GM12878 (cell line): ENCODE measurements around the gene OPCML. TPM values are rescaled to one million over a fixed set of nuclear protein-coding genes. Genes with fewer than 3 reads are reported as not detected.

ENCODE experiments used
- ATAC-seq: fragments of 200-7000 bp; cut with Tn5 transposase; 3 replicates; pipeline ENCODE4 v1.9.1; 2020; ENCODE audit warnings: mild to moderate bottlenecking, moderate library complexity
- BruUV-seq: library from RNA; stranded (reverse); fragments of 400-500 nt; replicated peaks from 2 replicates; lab custom pipeline; 2021; lab: Mats Ljungman, UMichigan
- CTCF ChIA-PET: fragments of 300-600 bp; sonication (Branson Sonifier 250); formaldehyde crosslinking; extraction: SDS; loops from one replicate; lab custom pipeline; 2021; ENCODE audit warnings: inconsistent platforms; lab: Yijun Ruan, JAX
- POLR2A ChIA-PET: fragments of 350-600 bp; formaldehyde crosslinking; extraction: SDS; loops from one replicate; lab custom pipeline; 2021; ENCODE audit warnings: inconsistent platforms; lab: Charles Lee
- RAD21 ChIA-PET: fragments of 300-600 bp; sonication (Branson Sonifier 250); formaldehyde crosslinking; loops from one replicate; lab custom pipeline; 2023; ENCODE audit warnings: antibody characterized with exemption; ENCODE audit not compliant: unreplicated experiment; lab: Charles Lee
- SMC1A ChIA-PET: fragments of 300-600 bp; sonication (Branson Sonifier 250); formaldehyde crosslinking; loops from one replicate; lab custom pipeline; 2023; ENCODE audit not compliant: unreplicated experiment, uncharacterized antibody; lab: Charles Lee
- DNase-seq: peaks from one replicate; pipeline ENCODE4 v3.0.0-alpha.2; 2011; ENCODE audit warnings: low read depth, low spot score
- FAIRE-seq: peaks from 3 replicates; lab custom pipeline; 2011; peaks lifted over from hg19 to GRCh38; lab: Jason Lieb, UNC
- H2AFZ ChIP-seq: 2 replicates; pipeline ENCODE4 v1.6.0; 2011; ENCODE audit warnings: low read depth, low read length, control low read depth; ENCODE audit not compliant: control insufficient read depth
- H3K27ac ChIP-seq: 2 replicates; pipeline ENCODE4 v1.5.1; 2011; ENCODE audit warnings: control low read depth; ENCODE audit not compliant: control insufficient read depth, insufficient read depth
- H3K27me3 ChIP-seq, 2 experiments: replicated peaks in 1 of 2; 2 replicates each; pipeline versions ENCODE4 v1.6.0 to v1.6.1; 2011; ENCODE audit warnings: low read length in 1 of 2; ENCODE audit not compliant: control insufficient read depth in 2 of 2, insufficient read depth in 2 of 2
- H3K36me3 ChIP-seq, 2 experiments: 2 replicates each; pipeline ENCODE4 v1.5.1; 2011; ENCODE audit warnings: low read length in 1 of 2; ENCODE audit not compliant: control insufficient read depth in 2 of 2, insufficient read depth in 2 of 2
- H3K4me1 ChIP-seq: 2 replicates; pipeline ENCODE4 v1.6.1; 2011; ENCODE audit warnings: mild to moderate bottlenecking, low read length, moderate library complexity, mixed read lengths; ENCODE audit not compliant: control insufficient read depth, insufficient read depth
- H3K4me2 ChIP-seq: 2 replicates; pipeline ENCODE4 v1.6.0; 2011; ENCODE audit warnings: control low read depth; ENCODE audit not compliant: control insufficient read depth, insufficient read depth
- H3K4me3 ChIP-seq: fragments of 200-600 bp; sonication (generic); 2 replicates; pipeline ENCODE4 v1.5.1; 2016
- H3K79me2 ChIP-seq: 2 replicates; pipeline ENCODE4 v1.6.0; 2011; ENCODE audit warnings: low read length; ENCODE audit not compliant: control insufficient read depth, insufficient read depth
- H3K9ac ChIP-seq: 2 replicates; pipeline ENCODE4 v1.8.0; 2011; ENCODE audit warnings: low read length, control low read depth, mixed read lengths; ENCODE audit not compliant: control insufficient read depth, insufficient read depth
- H3K9me3 ChIP-seq: replicated peaks from 3 replicates; pipeline ENCODE4 v1.5.1; 2011; ENCODE audit warnings: mild to moderate bottlenecking, low read length; ENCODE audit not compliant: control insufficient read depth, insufficient read depth
- H4K20me1 ChIP-seq: 2 replicates; pipeline ENCODE4 v1.6.0; 2011; ENCODE audit not compliant: control insufficient read depth, insufficient read depth
- KDM1A ChIP-seq: fragments of 200-600 bp; sonication (generic); IDR thresholded peaks from 2 replicates; pipeline ENCODE4 v1.6.1; 2016; ENCODE audit warnings: borderline replicate concordance
- KLF5 ChIP-seq: fragments of 450-650 bp; IDR thresholded peaks from 2 replicates; pipeline ENCODE4 v1.6.1; 2014; ENCODE audit warnings: mild to moderate bottlenecking; ENCODE audit not compliant: partially characterized antibody
- MYC ChIP-seq: IDR thresholded peaks from 2 replicates; pipeline ENCODE4 v1.6.1; 2011; ENCODE audit warnings: mild to moderate bottlenecking, low read length, moderate library complexity, inconsistent platforms; ENCODE audit not compliant: insufficient read depth, insufficient replicate concordance, insufficient read length, severe bottlenecking
- NFXL1 ChIP-seq: fragments of 450-650 bp; IDR thresholded peaks from 2 replicates; pipeline ENCODE4 v1.6.1; 2017; ENCODE audit warnings: antibody characterized with exemption, mild to moderate bottlenecking, borderline replicate concordance
- NFYA ChIP-seq: IDR thresholded peaks from 2 replicates; pipeline ENCODE4 v1.6.1; 2011; ENCODE audit warnings: low read depth, mild to moderate bottlenecking, low read length, improper control_type of control experiment, borderline replicate concordance
- RBBP5 ChIP-seq: fragments of 200-600 bp; sonication (generic); conservative IDR thresholded peaks from 2 replicates; pipeline ENCODE4 v1.6.1; 2016
- RELA ChIP-seq: fragments of 450-650 bp; IDR thresholded peaks from 2 replicates; pipeline ENCODE4 v1.8.0; 2014; ENCODE audit warnings: borderline replicate concordance; ENCODE audit not compliant: partially characterized antibody
- SREBF2 ChIP-seq: IDR thresholded peaks from 2 replicates; pipeline ENCODE4 v1.6.1; 2012; ENCODE audit warnings: mild to moderate bottlenecking, low read length
- WRNIP1 ChIP-seq: IDR thresholded peaks from 2 replicates; pipeline ENCODE4 v1.6.1; 2011; ENCODE audit warnings: low read depth, low read length, improper control_type of control experiment, borderline replicate concordance
- WGBS: methylation state at CpG from one replicate; pipeline ENCODE4 v1.1.6; 2016; ENCODE audit warnings: low lambda C conversion rate; ENCODE audit not compliant: insufficient replicate concordance, insufficient coverage; ENCODE audit errors: missing lambda C conversion rate; 5-methylcytosine and 5-hydroxymethylcytosine counted together
- in situ Hi-C: fragments of 300-500 bp; cut with MboI; formaldehyde crosslinking; loops from 9 replicates; pipeline ENCODE4 v1.14.3; 2018; ENCODE audit warnings: mixed read lengths
- intact Hi-C: fragments of 100-400 bp; cut with micrococcal nuclease; formaldehyde crosslinking; loops from one replicate; pipeline ENCODE4 v1.14.2; 2022; ENCODE audit not compliant: unreplicated experiment
- polyA plus RNA-seq, 11 experiments: library from polyadenylated mRNA; depleted of rRNA in 4 of 11; unstranded in 6 of 11; stranded (reverse) in 5 of 11; fragments of >200 nt; fragmentation: Nextera tagmentation in 4 of 11; fragmentation: Illumina TruSeq in 1 of 11; extraction: Ambion mirVana in 4 of 11; extraction: Trizol in 1 of 11; gene quantifications; 1 replicate in 1 of 11; 2 replicates in 10 of 11; pipeline versions ENCODE4 v1.2.1 to v1.2.3, GENCODE V29; 2011 to 2016; ENCODE audit warnings: inconsistent platforms in 2 of 11, missing spikeins in 2 of 11, low read depth in 1 of 11
- total RNA-seq, 4 experiments: library from RNA; depleted of rRNA in 3 of 4; stranded (reverse); fragments of >200 nt in 3 of 4; fragmentation: Illumina TruSeq in 1 of 4; extraction: Trizol in 1 of 4; gene quantifications; 2 replicates each; pipeline versions ENCODE4 v1.2.1 to v1.2.3, GENCODE V29; 2013 to 2021
- TF ChIP-seq, protein P1 (sequence below): IDR thresholded peaks from 2 replicates; pipeline ENCODE4 v1.6.1; 2011; ENCODE audit warnings: mild to moderate bottlenecking, low read depth, low read length, moderate library complexity; ENCODE audit not compliant: insufficient replicate concordance
- TF ChIP-seq, protein P2 (sequence below): fragments of 150-350 bp; IDR thresholded peaks from 2 replicates; pipeline ENCODE4 v1.6.1; 2014; ENCODE audit warnings: mild to moderate bottlenecking, low read depth, low read length

The OPCML gene
- total and polyA plus RNA-seq, 10 of the 15 experiments (the other 5 are each of a cell fraction or from before 2014, with no cell fraction given): 0.84 TPM; not detected in 9

DNA sequence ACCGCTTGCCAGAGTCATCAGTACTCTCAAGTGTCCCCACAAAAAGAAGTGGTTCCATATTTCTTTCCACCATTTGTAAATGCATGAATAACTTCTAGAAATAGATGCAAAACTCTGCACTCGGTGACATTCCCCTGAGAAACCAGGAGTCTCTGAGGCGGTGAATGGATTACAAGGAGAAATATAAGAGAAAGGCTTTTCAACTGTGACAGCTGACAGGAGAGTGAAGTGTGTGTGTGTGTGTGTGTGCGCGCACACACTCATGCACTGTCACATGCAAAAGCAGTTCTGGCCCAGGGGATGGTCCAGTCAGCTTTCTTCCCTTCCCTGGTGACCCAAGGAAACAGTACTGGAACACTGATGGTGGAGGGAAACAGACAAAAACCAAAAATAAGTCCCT lies 710.0 kb downstream of the OPCML start:
- SMC1A ChIA-PET: no interaction called here
- RAD21 ChIA-PET: no interaction called here
- CTCF ChIA-PET: no interaction called here
- H3K9me3 ChIP-seq: no peaks in the 10 kb centered on the region
- H3K79me2 ChIP-seq: no peaks in the 10 kb centered on the region
- ATAC-seq (no peak), DNase-seq (no peak), FAIRE-seq (no peak)
- in situ Hi-C loops (no loop called here), intact Hi-C loops (no loop called here)
- POLR2A ChIA-PET: no interaction called here
- no peaks in the 10 kb centered on the region for H3K4me1 ChIP-seq
- WGBS: 40% methylated on average over 5 of the region's 5 CpGs
- H3K27ac ChIP-seq: no peak overlapping the region
- no peaks in the 10 kb centered on the region for H3K36me3 ChIP-seq
- no peaks in the 10 kb centered on the region for H3K27me3 ChIP-seq
- no TSS peak for BruUV-seq
- no peaks in the 10 kb centered on the region for H4K20me1 ChIP-seq
- H3K4me3 ChIP-seq: no peak overlapping the region
- no peak overlapping the region for H3K4me2 ChIP-seq
- H2AFZ ChIP-seq: no peak overlapping the region
- no peak overlapping the region for H3K9ac ChIP-seq
- TF ChIP-seq MYC (no peak), KLF5 (no peak), NFXL1 (no peak), SREBF2 (no peak), RELA (no peak), RBBP5 (no peak), WRNIP1 (no peak), KDM1A (no peak), NFYA (no peak)
- TF ChIP-seq, protein P1, sequence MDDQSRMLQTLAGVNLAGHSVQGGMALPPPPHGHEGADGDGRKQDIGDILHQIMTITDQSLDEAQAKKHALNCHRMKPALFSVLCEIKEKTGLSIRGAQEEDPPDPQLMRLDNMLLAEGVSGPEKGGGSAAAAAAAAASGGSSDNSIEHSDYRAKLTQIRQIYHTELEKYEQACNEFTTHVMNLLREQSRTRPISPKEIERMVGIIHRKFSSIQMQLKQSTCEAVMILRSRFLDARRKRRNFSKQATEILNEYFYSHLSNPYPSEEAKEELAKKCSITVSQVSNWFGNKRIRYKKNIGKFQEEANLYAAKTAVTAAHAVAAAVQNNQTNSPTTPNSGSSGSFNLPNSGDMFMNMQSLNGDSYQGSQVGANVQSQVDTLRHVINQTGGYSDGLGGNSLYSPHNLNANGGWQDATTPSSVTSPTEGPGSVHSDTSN: no peak
- TF ChIP-seq, protein P2, sequence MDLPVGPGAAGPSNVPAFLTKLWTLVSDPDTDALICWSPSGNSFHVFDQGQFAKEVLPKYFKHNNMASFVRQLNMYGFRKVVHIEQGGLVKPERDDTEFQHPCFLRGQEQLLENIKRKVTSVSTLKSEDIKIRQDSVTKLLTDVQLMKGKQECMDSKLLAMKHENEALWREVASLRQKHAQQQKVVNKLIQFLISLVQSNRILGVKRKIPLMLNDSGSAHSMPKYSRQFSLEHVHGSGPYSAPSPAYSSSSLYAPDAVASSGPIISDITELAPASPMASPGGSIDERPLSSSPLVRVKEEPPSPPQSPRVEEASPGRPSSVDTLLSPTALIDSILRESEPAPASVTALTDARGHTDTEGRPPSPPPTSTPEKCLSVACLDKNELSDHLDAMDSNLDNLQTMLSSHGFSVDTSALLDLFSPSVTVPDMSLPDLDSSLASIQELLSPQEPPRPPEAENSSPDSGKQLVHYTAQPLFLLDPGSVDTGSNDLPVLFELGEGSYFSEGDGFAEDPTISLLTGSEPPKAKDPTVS: no peak
